IPS-18c (cell line): ENCODE measurements around the gene ANKHD1.

Source experiments
- H3K4me3 ChIP-seq: 2 replicates; pipeline ENCODE4 v1.7.0; 2013; ENCODE audit warnings: low read depth, mild to moderate bottlenecking, low read length, moderate library complexity; ENCODE audit not compliant: insufficient read depth
- H3K9me3 ChIP-seq: one replicate; pipeline ENCODE4 v1.6.1; 2013; ENCODE audit warnings: mild to moderate bottlenecking, low read length, moderate library complexity; ENCODE audit not compliant: control insufficient read depth, insufficient read depth

ANKHD1 gene

DNA sequence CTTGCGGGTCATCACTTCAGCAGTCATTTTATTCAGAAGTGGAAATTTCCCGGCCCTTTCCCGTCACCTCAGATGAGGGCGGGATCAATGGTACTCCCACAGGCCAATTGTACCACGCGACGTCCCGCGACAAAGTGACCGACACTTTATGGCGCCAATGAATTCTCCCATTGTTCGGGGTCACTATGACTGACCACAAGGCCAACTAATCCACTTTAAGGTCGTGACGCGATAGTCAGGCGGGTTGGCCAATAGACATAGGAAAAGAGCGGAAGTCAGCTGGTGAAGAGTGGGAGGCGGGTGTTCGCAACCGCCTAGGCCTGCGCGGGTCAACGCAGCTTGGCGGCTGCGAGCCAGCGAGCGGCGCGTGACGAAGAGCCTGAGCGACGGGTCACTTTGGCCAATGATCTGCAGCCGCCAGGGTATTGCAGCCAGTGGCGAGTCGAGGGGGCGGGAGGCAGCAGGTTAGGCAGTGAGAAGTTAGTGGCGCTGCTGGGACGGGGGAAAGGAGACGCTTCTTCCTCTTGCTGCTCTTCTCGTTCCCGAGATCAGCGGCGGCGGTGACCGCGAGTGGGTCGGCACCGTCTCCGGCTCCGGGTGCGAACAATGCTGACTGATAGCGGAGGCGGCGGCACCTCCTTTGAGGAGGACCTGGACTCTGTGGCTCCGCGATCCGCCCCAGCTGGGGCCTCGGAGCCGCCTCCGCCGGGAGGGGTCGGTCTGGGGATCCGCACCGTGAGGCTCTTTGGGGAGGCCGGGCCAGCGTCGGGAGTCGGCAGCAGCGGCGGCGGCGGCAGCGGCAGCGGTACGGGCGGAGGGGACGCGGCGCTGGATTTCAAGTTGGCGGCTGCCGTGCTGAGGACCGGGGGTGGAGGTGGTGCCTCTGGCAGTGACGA, at the start of gene ANKHD1:
Gene ANKHD1 (plus strand): TSS at position 472 of the 896 bp plus-strand sequence. CDS start 135 bp downstream, at position 607.
- Histone ChIP-seq H3K4me3 (peak within 1 kb of the TSS; percentile 98), H3K9me3 (no peaks in the 10 kb centered on the region)

DNA sequence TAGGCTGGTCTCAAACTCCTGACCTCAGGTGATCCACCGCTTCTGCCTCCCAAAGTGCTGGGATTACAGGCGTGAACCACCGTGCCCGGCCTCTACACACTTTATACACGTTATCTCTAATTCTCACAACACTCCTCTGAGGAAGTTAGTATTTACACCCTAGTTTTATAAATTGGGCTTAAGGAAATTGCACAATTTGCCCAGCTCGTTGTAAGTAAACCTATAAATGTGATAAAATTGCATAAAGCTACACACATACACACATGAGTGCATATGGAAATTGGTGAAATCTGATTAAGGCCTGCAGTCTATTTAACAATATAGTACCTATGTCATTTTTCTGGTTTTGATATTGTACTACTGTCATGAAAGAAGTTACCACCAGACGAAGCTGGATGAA, 46.1 kb upstream of the ANKHD1 start:
- no peak overlapping the region for H3K4me3 ChIP-seq
- no peaks in the 10 kb centered on the region for H3K9me3 ChIP-seq

GRCh38 chr5:140356853-140357725, 44.5 kb upstream of the ANKHD1 start:
- H3K4me3 ChIP-seq = no peak overlapping the region
- no peaks in the 10 kb centered on the region for H3K9me3 ChIP-seq

DNA sequence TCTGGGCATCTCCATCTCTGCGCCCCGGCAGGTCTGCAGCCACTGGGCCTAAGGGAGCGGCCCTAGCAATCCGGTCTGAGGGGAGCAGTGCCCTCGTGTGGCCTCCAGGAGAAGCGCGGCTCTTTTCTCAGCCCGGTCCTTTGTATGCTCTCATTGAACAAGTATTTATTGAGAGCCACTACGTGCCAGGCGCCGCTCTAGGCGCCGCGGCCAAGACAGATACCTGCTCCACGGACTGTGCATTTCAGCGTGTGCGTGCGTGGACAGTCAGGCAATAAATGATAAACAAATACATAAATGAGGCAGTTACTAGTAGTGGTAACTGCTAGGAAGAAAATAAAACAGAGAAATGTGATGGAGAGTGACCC, 43.9 kb upstream of the ANKHD1 start:
- Histone ChIP-seq H3K9me3 (no peaks in the 10 kb centered on the region), H3K4me3 (no peak overlapping the region)

GRCh38 chr5:140358738-140359310, 42.8 kb upstream of the ANKHD1 start:
- Histone ChIP-seq H3K9me3 (no peaks in the 10 kb centered on the region), H3K4me3 (no peak overlapping the region)

- Histone ChIP-seq H3K9me3 (no peaks in the 10 kb centered on the region), H3K4me3 (no peak within 1 kb of the TSS)
These were observed 41.5 kb upstream of the ANKHD1 start, which contains the start of gene SLC4A9 for GRCh38 chr5:140360101-140360500. SLC4A9 (plus strand) TSS chr5:140360194; CDS start chr5:140360237, 43 bp downstream.

DNA sequence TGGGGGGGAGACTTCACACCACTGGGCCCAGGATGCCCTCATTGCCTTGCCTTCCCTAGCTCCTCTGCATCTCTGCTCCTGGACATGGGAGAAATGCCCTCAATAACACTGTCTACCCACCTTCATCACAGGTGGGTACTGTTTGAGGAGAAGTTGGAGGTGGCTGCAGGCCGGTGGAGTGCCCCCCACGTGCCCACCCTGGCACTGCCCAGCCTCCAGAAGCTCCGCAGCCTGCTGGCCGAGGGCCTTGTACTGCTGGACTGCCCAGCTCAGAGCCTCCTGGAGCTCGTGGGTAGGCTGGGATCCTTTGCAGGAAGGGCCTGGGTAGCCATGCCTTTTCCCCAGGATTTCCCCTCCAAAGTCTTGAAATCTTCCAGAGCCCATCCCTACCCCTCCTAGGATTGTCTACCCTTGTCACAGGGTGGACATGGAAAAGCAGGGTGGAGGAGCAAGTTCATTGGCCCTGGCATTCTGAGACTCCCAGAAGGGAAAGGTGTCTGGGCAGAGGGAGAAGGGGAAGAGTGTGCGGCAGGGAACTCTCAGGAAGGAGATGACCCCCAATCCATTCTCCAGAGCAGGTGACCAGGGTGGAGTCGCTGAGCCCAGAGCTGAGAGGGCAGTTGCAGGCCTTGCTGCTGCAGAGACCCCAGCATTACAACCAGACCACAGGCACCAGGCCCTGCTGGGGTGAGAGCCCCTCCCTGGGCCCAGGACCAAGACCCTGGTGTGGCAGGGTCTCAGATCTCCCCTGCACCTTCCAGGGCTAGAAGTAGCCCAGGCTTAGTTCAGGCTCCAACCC, 40.8 kb upstream of the ANKHD1 start:
- H3K4me3 ChIP-seq = no peak overlapping the region
- no peaks in the 10 kb centered on the region for H3K9me3 ChIP-seq

GRCh38 chr5:140361901-140362300, 39.7 kb upstream of the ANKHD1 start:
- Histone ChIP-seq H3K4me3 (no peak overlapping the region), H3K9me3 (no peaks in the 10 kb centered on the region)

GRCh38 chr5:140362311-140362710, 39.3 kb upstream of the ANKHD1 start:
- Histone ChIP-seq H3K4me3 (no peak overlapping the region), H3K9me3 (no peaks in the 10 kb centered on the region)

DNA sequence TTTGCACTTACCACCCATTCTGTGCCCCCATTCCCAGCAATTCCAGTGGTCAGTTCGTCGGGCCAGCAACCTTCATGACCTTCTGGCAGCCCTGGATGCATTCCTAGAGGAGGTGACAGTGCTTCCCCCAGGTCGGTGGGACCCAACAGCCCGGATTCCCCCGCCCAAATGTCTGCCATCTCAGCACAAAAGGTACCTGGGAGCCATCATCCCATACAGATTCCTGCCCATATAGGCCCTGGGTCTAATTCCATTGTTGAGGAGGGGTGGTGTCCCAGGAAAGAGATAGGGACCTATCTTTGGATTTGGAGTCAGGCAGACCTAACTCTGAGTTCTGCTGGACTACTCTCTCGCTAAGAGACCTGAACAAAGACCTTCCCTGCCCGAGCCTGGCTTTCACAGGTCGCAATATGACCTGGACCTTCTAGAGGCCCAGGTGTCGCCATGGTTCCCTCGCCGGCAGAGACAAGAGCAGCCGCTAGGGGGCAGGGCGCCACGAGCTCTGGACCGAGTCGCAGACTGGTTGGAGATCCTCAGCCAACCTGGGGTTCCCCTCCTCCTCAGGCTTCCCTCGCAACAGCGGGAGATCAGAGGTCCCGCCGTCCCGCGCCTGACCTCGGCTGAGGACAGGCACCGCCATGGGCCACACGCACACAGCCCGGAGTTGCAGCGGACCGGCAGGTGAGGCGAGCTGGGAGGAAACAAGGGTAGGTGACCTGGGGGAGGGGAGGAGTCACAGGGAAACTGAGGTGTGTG, 38.6 kb upstream of the ANKHD1 start:
- Histone ChIP-seq H3K4me3 (peak overlapping the region; percentile 58), H3K9me3 (no peaks in the 10 kb centered on the region)

DNA sequence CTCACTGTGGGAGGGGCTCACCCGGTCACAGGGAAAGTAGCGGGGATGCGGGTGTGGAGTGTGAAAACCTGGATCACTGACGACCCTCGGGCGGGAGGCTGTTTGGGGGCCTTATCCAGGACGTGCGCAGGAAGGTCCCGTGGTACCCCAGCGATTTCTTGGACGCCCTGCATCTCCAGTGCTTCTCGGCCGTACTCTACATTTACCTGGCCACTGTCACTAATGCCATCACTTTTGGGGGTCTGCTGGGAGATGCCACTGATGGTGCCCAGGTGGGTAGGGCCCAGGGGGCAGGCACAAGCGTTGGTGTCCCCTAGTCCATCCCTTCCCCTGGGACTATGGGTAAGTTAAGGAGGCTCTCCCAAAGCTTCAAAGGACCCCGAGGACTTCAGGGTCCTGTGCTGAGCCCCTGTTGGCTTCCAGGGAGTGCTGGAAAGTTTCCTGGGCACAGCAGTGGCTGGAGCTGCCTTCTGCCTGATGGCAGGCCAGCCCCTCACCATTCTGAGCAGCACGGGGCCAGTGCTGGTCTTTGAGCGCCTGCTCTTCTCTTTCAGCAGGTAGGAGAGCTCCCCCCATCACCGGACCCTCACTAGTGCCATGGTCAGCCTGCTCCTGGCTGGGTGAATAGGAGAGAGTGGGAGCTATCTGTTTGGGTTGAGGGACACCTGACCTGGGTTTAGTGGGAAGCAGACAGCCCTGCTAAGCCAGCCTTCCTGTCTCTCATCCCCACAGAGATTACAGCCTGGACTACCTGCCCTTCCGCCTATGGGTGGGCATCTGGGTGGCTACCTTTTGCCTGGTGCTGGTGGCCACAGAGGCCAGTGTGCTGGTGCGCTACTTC, 37.8 kb upstream of the ANKHD1 start:
- no peaks in the 10 kb centered on the region for H3K9me3 ChIP-seq
- peak overlapping the region; percentile 58 for H3K4me3 ChIP-seq

DNA sequence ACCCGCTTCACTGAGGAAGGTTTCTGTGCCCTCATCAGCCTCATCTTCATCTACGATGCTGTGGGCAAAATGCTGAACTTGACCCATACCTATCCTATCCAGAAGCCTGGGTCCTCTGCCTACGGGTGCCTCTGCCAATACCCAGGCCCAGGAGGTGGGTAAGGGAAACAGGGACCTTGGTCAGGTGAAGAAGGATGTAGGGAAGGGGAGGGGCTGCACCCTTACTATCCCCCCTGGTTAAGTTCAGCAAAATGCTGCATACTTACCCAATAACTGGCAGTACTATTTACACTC, 37.2 kb upstream of the ANKHD1 start:
- Histone ChIP-seq H3K9me3 (no peaks in the 10 kb centered on the region), H3K4me3 (no peak overlapping the region)

GRCh38 chr5:140365282-140365681, 36.4 kb upstream of the ANKHD1 start:
- H3K9me3 ChIP-seq = no peaks in the 10 kb centered on the region
- no peak overlapping the region for H3K4me3 ChIP-seq

- Histone ChIP-seq H3K4me3 (no peak overlapping the region), H3K9me3 (no peaks in the 10 kb centered on the region)
These were observed 35.7 kb upstream of the ANKHD1 start for GRCh38 chr5:140365941-140366340.

- Histone ChIP-seq H3K4me3 (no peak overlapping the region), H3K9me3 (no peaks in the 10 kb centered on the region)
These were observed 34.9 kb upstream of the ANKHD1 start for GRCh38 chr5:140366589-140367255.
